Brain pericyte (primary cell): ENCODE data around the gene ZNF568.

Experiments used
- DNase-seq: peaks from one replicate; pipeline ENCODE4 v3.0.0-alpha.2; 2012; ENCODE audit warnings: low read depth, low spot score

Gene ZNF568

GRCh38 chr19:36999313-36999712, 83.2 kb downstream of the ZNF568 start:
- DNase-seq: no peak

GRCh38 chr19:37007587-37008220, 91.6 kb downstream of the ZNF568 start:
- DNase-seq: no peak

- DNase-seq: no peak
Observed at GRCh38 chr19:37009871-37010270, 93.7 kb downstream of the ZNF568 start.

GRCh38 chr19:37012093-37012745, 96.1 kb downstream of the ZNF568 start:
- no peak for DNase-seq

- no peak for DNase-seq
Observed at GRCh38 chr19:37014456-37014855, 98.3 kb downstream of the ZNF568 start.

- no peak for DNase-seq
Observed at GRCh38 chr19:37045140-37045539, 129.0 kb downstream of the ZNF568 start.
